Esophagus squamous epithelium (tissue), 4 donors: Measurements from ENCODE around the gene DOK1.

Experiments
- CTCF ChIP-seq, 6 experiments: fragments of 450-650 bp in 4 of 6; fragments of 200-600 bp in 2 of 6; sonication (generic) in 2 of 6; IDR thresholded peaks; one replicate each; pipeline ENCODE4 v1.5.1; 2016 to 2019; ENCODE audit warnings: antibody characterized with exemption in 6 of 6, mild to moderate bottlenecking in 4 of 6, moderate library complexity in 4 of 6
- POLR2A ChIP-seq, 4 donors: fragments of 450-650 bp; IDR thresholded peaks; one replicate each; pipeline ENCODE4 v1.6.1; 2017; ENCODE audit warnings: antibody characterized with exemption in 4 of 4, mild to moderate bottlenecking in 4 of 4, moderate library complexity in 3 of 4

- TF ChIP-seq CTCF (IDR thresholded peaks at IDR 0.05) (no peak), POLR2A (IDR thresholded peaks at IDR 0.05) (no peak)
These were observed 43.2 kb upstream of the DOK1 start for GRCh38 chr2:74511104-74511989.
